ENCODE results near the gene TMC2. TPM values are rescaled to one million over a fixed set of nuclear protein-coding genes. Genes with fewer than 3 reads are reported as not detected.
A peak's percentile ranks its signal among the peaks of the same experiment; 100 is the strongest.

Gene TMC2
- total RNA-seq, 1 donor from 2014 or later = 1.4 TPM

DNA sequence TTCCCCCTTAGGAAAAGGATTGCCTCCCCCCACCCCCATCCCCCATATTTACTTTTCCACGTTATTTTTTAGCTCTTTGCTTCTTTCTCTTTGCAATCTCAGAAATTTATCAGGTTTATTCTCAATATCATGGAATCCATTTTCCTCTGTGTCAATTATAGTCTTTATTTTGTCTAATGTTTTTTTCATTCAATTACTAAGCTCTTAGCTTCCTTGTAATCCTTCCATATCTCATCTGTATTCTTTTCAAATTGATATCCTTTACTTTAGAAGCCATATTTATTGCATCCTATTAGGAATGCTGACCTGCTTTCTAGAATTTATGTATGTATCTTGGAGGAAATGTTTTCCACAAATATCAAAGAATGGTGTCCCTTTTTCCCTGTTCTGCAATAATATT, 39.3 kb downstream of the TMC2 start:
- DNase-seq (ENCODE audit: low spot score) = no peak

DNA sequence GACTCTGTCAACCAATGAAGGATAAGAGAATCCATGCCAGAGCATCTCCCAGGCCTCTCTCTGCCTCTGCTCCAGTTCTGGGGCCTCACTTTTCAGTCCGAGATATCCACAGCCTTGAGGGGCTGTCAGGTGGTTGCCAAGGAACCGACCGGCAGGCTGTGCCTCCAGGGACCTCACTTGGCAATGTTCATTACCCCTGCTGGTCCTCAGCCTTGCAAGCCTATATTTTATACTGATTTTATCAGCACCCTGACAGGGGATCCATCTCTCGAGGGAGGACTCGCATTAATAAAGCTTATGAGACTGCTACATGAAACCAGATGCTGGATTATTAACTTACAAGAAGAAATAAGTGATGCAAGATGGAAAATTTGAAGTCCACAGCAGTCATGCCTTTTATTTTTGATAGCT, 39.9 kb downstream of the TMC2 start:
- DNase-seq (ENCODE audit: low spot score) = peak; percentile 60

DNA sequence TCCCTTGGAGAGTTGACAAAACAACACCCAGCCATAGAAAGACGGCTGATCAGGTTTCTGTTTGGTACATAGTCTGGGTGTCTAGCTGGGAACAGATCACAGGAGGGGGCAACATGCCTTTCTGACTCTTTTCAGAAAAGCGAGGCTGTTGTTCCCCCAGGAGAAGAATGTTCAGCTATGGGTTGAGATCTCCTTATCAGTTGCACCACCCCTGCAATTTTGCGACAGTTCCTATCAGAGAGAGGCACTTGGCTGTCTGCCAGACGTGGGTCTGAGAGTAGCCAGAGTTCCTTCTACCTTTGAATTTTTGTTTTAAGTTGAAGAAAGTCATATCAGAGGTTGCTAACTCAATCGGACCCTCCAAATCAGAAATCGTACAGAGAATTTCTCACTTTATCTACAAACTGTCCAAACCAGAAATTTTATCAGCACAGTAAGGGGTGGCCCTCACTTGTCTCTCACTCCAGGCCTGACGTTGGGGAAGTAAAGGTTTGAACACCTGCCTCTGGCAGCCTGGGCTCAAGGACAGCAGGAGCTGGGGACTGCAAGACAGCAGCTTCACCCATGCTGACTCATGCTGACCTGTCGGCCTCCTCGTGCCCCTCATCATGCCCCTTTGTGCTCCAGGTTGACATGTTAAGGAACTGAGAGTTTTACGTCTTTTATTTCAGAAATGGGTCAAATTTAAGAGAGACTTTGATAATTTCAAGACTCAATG, 42.3 kb downstream of the TMC2 start:
- DNase-seq (ENCODE audit: low spot score) = peak; percentile 17

DNA sequence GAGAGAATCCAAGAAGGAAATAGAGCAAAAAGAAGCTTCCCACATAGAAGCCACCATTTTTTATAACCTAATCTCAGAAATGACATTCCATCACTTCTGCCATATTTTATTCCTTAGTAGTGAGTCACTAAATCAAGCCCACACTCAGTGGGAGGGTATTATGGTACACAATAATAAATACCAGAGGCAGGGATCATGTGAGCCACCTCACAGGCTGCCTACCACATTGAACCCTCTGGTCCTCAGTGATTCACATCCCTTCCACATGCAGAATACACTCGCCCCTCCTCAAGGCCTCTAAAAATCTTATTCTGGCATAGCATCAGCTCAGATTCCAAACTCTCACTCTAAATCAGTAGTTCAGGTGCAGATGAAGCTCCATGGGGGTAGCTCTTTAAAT, 49.4 kb downstream of the TMC2 start:
- no peak for DNase-seq (ENCODE audit: low spot score)

DNA sequence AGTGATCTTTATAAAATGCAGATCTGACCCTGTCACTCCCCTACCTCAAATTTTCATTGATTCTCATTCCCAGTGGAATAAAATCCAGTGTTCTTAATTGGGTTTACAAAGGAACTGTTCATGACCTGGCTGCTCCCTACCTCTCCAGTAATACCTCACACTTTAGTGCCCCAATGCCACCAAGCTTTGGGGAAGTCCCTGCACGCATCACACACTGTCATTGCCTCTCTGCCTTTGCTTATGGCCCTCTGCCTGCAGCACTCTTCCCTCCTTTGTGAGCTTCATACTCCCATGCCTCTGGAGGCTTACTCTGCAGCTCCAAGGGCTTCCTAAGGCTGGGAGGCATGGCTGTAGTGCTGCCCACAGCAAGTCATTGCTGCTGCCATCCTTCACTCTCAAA, 57.4 kb downstream of the TMC2 start:
- no peak for DNase-seq (ENCODE audit: low spot score)

DNA sequence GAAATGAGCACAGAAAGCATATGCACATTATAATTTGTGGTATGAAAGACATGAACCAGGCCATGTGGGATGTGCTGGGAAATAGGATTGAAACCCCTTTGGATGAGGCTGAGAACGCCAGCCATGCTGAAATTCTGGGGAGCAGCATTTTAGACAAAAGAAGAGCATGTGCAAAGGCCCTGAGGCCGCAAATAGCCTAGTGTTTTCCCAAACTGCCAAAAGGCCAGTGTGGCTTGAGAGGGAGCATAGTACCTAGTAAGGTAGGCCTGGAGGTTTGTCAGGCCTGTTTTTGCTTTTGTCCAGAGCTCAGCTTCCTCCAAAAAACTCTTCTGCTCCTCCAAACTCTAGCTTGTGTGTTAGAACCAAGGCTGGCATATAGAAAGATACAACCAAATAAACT, 58.7 kb downstream of the TMC2 start:
- no peak for DNase-seq (ENCODE audit: low spot score)

DNA sequence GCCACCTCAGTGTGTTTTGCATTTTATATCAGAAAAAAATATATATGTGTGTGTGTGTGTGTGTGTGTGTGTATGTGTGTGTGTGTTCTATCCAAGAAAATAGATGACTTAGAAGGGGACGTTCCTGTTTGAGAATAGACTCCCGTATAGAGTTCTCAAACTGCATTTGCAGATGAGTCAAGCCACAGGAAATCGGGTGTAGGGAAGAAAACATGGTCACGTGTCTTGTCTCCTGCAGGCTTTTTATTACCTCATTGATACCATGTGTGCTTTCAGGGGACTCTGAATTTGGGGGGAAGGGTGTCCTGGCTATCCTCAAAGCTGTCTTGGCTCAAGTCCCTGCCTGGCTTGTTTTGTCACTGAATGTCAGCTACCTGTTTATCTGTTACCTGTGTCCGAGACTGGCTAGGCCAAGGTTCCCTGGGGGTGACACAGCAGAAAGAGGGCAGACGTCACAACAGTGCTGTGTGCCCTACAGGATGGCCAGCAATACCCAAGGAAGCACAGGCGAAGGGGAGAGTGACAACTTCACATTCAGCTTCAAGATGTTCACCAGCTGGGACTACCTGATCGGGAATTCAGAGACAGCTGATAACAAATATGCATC, 60.4 kb downstream of the TMC2 start:
- no peak for DNase-seq (ENCODE audit: low spot score)

DNA sequence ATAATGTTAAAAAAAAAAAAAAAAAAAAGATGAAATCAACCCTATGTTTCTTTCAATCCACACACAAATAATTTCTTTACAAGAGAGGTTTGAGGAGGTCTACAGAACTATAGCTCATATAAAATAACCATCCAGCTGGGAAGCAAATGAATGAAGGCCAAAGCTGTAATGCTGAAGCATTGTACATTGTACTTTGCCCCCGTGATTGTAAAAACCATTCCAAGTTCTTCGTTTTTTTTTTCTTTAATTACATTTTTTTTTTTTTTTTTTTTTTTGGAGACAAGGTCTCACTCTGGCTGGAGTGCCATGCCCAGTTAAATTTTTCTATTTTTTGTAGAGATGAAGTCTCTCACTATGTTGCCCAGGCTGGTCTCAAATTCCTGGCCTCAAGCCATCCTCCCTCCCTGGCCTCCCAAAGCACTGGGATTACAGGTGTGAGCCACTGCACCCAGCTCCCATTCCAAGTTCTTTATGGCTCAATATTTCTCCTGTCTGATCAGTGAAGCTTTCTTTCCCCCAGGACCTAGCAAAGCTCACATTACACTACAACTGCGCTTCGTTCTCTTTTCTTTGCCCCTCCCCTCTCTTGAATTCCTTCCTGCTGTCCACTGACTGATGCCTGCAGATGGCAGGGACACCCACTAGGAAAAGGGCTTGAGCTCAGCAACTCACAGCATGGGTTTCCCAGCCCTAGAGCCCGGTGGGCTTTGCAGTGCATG, 63.1 kb downstream of the TMC2 start:
- no peak for DNase-seq (ENCODE audit: low spot score)

DNA sequence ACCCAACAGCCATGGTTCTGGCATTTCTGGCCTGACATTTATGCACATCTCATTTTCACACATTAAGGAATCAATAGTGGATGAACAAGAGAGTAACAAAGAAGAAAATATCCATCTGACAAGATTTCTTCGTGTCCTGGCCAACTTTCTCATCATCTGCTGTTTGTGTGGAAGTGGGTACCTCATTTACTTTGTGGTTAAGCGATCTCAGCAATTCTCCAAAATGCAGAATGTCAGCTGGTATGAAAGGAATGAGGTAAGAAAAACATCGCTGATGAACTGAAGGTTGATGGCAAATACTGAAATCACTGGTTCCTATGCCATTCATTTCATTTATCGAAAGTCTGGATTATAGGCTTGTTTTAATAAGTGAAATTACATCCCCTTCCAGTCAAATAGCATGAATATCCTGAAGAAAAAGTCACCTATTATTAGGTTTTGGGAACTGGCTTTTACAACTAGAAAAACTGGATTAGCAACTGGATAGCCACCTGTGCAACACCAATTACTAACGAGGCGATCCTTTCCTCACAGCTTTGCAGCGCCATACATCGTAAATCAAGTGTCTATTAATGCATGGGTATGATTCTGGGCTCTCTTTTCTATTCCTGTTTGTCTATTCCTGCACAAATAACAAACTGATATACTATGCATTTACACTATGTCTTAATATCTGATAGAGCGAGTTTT, 65.8 kb downstream of the TMC2 start:
- no peak for DNase-seq (ENCODE audit: low spot score)

DNA sequence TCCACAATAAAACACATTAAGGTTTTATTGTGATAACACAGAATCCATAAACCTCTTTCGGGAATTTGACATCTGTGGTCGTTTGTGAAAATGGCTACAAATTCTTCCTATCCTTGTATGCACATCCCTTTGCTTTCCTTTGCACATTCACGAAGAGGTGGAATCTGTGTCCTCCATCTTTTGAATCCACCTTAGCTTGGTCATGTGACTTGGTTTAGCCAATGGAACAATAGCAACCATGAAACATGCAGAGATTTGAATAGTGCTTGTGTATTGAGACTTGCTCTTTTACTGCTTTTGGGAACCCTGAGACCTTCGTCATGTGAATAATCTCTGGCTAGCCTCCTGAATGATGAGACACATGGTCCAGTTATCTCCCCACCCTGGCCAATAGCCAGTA, 66.4 kb downstream of the TMC2 start:
- DNase-seq (ENCODE audit: low spot score) = no peak

DNA sequence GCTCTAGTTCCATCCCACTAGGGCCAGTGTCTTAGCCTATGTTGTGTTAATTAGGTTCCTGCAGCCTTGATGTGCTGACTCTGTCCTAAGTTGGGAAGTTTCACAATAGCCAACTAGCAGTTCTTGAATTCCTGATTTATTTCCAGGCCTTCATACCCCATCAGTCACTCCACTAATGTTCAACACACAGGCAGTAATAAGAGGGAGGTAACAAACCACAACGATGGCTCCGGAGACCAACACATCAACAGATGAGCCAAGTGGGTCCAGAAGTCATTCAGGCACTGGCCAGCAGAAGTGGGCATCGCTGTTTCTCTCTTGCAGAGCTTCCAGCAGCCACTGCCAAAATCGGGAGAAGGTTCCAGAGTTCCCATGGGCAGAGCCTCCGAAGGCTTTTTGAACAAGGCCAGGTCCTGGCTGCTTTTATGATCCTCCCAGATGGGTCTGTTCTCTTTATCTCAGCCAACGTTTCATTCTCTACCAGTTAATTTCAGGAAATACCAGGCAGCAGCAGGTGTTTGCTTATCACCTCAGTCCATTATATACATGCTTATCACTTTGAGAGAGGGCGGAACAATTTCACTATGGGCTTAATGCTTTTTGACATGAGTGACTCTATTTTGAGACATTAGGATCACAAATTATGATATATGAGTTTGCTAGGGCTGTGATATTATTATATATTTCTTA, 67.6 kb downstream of the TMC2 start:
- DNase-seq (ENCODE audit: low spot score) = no peak

DNA sequence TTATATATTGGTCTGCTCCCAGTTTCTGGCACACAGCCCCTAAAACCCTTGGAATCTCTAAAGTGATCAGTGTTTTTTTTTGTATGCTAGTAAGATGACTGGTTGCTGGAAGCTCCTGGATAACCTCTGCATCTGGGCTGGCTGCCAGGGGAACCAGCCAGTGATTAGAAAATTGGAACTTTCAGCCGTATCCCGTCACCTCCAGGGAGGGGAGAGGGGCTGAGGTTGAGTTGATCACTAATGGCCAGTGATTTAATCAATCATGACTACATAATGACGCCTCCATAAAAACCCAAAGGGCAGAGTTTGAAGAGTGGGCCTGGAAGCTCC, 68.1 kb downstream of the TMC2 start:
- no peak for DNase-seq (ENCODE audit: low spot score)

DNA sequence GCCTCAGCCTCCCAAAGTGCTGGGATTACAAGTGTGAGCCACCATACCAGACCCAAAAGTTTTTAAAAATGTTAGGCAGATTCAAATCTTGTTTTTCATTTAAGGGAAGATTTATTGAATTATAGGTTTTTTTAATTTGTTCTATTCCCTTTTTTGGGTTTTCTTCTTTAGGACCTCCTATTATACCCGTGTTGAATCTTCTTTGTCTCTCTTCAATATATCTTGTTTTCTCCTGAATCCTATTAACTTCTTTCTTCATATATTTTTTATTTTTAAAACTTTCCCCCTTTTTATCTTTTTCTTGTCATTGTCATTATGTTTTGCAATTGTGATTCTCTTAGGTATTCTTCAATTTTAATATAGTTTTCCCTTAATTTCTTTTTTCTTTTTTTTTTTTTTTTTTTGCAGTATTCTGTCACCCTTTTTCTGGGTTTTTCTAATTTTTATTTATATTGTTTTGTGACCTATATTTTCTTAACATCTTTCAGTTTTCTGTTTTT, 70.2 kb downstream of the TMC2 start:
- no peak for DNase-seq (ENCODE audit: low spot score)

DNA sequence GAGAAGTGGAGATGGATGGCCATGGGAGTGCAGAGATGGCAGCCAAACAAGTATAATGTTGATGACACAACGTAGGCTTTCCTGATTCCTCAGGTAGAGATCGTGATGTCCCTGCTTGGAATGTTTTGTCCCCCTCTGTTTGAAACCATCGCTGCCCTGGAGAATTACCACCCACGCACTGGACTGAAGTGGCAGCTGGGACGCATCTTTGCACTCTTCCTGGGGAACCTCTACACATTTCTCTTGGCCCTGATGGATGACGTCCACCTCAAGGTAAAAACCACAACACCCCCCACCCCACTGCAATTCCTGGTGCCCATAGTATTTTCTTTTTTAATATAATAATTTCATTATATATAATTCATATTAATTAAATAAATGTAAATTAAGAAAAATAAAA, 74.0 kb downstream of the TMC2 start:
- no peak for DNase-seq (ENCODE audit: low spot score)

DNA sequence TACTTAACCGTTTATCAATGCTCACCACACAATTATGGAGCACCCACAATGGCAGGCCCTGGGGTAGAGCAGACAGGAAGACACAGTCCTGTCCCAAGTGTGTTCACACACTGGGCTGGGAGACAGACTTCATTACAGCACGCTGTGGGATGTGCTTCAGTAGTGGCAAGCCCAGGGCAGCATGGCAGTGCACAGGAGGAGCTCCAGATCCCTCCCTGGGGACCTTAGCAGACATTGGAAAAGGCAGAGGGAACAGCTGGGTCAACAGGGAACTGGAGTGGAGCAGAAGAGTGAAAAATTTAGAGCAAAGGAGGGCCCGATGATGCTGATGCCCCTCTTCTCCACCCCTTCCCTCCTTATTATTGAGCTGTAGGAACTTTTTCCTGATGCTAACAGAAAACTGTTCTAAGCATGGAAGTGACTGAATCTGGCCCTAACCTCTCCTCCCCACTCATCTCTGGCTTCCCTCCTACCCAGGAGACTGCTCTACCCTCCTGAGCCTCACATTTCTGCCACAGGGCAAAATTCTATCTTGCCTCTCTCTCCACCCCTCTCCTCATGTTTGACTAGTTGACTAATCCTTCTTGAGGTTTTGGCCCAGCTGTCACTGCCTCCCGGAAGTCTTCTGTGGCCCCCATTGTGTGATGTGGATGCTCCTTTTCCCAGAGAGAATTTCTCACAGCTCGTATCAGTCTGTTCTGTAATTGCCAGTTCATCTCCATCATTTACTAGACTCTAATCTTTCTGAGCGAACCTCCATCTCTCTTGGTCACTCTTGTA, 74.8 kb downstream of the TMC2 start:
- no peak for DNase-seq (ENCODE audit: low spot score)

DNA sequence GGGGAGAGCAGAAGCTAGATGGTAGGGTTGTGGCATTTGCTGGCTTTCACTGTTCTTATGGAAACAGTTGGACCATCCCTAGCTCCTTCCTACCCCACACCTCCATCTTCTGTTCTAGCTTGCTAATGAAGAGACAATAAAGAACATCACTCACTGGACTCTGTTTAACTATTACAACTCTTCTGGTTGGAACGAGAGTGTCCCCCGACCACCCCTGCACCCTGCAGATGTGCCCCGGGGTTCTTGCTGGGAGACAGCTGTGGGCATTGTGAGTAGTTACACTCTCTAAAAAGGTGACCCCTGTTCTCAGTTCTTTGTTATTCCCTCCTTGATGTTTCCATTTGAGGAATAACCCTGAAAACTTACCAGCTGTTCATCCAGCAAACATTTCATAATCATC, 75.7 kb downstream of the TMC2 start:
- DNase-seq (ENCODE audit: low spot score) = no peak

DNA sequence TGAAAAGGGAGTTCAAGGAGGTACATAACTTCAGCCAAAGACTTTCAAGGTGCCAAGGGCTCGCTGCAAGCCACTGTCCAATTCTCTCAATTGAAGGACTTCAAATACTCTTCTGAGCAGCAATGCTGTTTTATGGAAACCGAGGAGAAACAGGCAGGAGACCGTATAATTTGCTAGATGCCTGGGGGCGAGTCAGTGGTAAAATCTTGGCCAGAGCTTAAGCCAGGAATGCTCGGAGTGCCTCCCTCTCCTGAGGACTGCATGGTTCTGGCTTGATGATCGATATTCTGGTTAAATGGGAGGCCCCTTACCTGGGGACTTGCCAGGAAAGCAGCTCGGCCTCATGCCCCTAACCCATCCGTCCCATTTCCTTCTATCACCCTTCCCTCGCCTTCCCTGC, 80.3 kb downstream of the TMC2 start:
- no peak for DNase-seq (ENCODE audit: low spot score)

DNA sequence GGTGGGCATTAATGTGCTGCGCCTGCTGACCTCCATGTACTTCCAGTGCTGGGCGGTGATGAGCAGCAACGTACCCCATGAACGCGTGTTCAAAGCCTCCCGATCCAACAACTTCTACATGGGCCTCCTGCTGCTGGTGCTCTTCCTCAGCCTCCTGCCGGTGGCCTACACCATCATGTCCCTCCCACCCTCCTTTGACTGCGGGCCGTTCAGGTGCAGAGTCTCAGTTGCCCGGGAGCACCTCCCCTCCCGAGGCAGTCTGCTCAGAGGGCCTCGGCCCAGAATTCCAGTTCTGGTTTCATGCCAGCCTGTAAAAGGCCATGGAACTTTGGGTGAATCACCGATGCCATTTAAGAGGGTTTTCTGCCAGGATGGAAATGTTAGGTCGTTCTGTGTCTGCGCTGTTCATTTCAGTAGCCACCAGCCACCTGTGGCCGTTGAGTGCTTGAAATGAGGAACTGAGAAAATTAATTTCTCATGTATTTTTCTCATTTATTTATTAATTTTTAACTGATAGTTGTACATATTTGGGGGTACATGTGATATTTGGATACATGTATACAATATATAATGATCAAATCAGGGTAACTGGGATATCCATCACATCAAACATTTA, 80.8 kb downstream of the TMC2 start:
- DNase-seq (ENCODE audit: low spot score) = no peak

DNA sequence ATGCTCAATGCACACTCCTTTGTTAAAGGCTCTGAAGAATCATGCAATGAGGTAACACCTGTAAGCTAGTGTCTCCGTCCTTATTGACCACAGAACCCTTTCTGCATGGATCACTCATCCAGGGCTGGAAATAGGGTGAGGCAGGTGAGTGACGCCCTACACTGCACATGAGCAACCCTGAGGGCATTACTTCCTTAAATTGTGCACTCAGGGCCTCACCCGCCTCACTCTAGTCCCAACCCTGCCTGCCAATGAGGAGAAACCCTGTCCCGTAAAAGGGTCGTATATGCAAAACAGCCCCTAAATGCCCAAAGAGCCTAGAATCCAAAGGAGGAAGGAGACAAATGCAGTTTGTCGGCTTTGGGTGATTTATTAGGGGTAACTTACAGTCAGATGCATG, 82.4 kb downstream of the TMC2 start:
- DNase-seq (ENCODE audit: low spot score) = no peak

DNA sequence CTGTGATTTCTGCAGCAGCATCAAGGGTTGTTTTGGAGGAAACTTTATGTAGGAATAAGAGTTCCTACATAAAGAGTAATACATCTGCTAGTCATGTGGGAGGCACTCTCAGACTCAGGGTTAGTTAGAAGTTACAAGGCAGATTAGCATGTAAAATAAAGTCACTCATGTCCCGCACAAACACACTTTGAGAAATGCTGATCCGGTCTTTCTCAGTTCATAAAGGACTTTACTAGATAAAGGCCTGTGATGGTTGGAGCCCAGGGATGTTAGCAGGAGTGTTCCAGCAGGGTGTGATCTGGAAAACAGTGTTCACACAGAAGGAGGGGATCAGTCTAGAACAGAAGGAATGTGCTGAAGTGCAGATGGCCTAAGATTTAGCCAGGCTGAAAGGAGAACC, 83.0 kb downstream of the TMC2 start:
- no peak for DNase-seq (ENCODE audit: low spot score)
